GM12878 (cell line): ENCODE data around the gene POFUT2. TPM values are rescaled to one million over a fixed set of nuclear protein-coding genes. Genes with fewer than 3 reads are reported as not detected.

Experiments
- ATAC-seq: fragments of 200-7000 bp; cut with Tn5 transposase; 3 replicates; pipeline ENCODE4 v1.9.1; 2020; ENCODE audit warnings: mild to moderate bottlenecking, moderate library complexity
- BruUV-seq: library from RNA; stranded (reverse); fragments of 400-500 nt; replicated peaks from 2 replicates; lab custom pipeline; 2021; lab: Mats Ljungman, UMichigan
- CTCF ChIA-PET: fragments of 300-600 bp; sonication (Branson Sonifier 250); formaldehyde crosslinking; extraction: SDS; loops from one replicate; lab custom pipeline; 2021; ENCODE audit warnings: inconsistent platforms; lab: Yijun Ruan, JAX
- POLR2A ChIA-PET: fragments of 350-600 bp; formaldehyde crosslinking; extraction: SDS; loops from one replicate; lab custom pipeline; 2021; ENCODE audit warnings: inconsistent platforms; lab: Charles Lee
- RAD21 ChIA-PET: fragments of 300-600 bp; sonication (Branson Sonifier 250); formaldehyde crosslinking; loops from one replicate; lab custom pipeline; 2023; ENCODE audit warnings: antibody characterized with exemption; ENCODE audit not compliant: unreplicated experiment; lab: Charles Lee
- SMC1A ChIA-PET: fragments of 300-600 bp; sonication (Branson Sonifier 250); formaldehyde crosslinking; loops from one replicate; lab custom pipeline; 2023; ENCODE audit not compliant: unreplicated experiment, uncharacterized antibody; lab: Charles Lee
- DNase-seq: peaks from one replicate; pipeline ENCODE4 v3.0.0-alpha.2; 2011; ENCODE audit warnings: low read depth, low spot score
- FAIRE-seq: peaks from 3 replicates; lab custom pipeline; 2011; peaks lifted over from hg19 to GRCh38; lab: Jason Lieb, UNC
- H2AFZ ChIP-seq: 2 replicates; pipeline ENCODE4 v1.6.0; 2011; ENCODE audit warnings: low read depth, low read length, control low read depth; ENCODE audit not compliant: control insufficient read depth
- H3K27ac ChIP-seq: 2 replicates; pipeline ENCODE4 v1.5.1; 2011; ENCODE audit warnings: control low read depth; ENCODE audit not compliant: control insufficient read depth, insufficient read depth
- H3K27me3 ChIP-seq, 2 experiments: replicated peaks in 1 of 2; 2 replicates each; pipeline versions ENCODE4 v1.6.0 to v1.6.1; 2011; ENCODE audit warnings: low read length in 1 of 2; ENCODE audit not compliant: control insufficient read depth in 2 of 2, insufficient read depth in 2 of 2
- H3K36me3 ChIP-seq, 2 experiments: 2 replicates each; pipeline ENCODE4 v1.5.1; 2011; ENCODE audit warnings: low read length in 1 of 2; ENCODE audit not compliant: control insufficient read depth in 2 of 2, insufficient read depth in 2 of 2
- H3K4me1 ChIP-seq: 2 replicates; pipeline ENCODE4 v1.6.1; 2011; ENCODE audit warnings: mild to moderate bottlenecking, low read length, moderate library complexity, mixed read lengths; ENCODE audit not compliant: control insufficient read depth, insufficient read depth
- H3K4me2 ChIP-seq: 2 replicates; pipeline ENCODE4 v1.6.0; 2011; ENCODE audit warnings: control low read depth; ENCODE audit not compliant: control insufficient read depth, insufficient read depth
- H3K4me3 ChIP-seq: fragments of 200-600 bp; sonication (generic); 2 replicates; pipeline ENCODE4 v1.5.1; 2016
- H3K79me2 ChIP-seq: 2 replicates; pipeline ENCODE4 v1.6.0; 2011; ENCODE audit warnings: low read length; ENCODE audit not compliant: control insufficient read depth, insufficient read depth
- H3K9ac ChIP-seq: 2 replicates; pipeline ENCODE4 v1.8.0; 2011; ENCODE audit warnings: low read length, control low read depth, mixed read lengths; ENCODE audit not compliant: control insufficient read depth, insufficient read depth
- H3K9me3 ChIP-seq: replicated peaks from 3 replicates; pipeline ENCODE4 v1.5.1; 2011; ENCODE audit warnings: mild to moderate bottlenecking, low read length; ENCODE audit not compliant: control insufficient read depth, insufficient read depth
- H4K20me1 ChIP-seq: 2 replicates; pipeline ENCODE4 v1.6.0; 2011; ENCODE audit not compliant: control insufficient read depth, insufficient read depth
- LARP7 ChIP-seq: fragments of 450-650 bp; IDR thresholded peaks from 2 replicates; pipeline ENCODE4 v1.6.1; 2017; ENCODE audit warnings: mild to moderate bottlenecking
- MYB ChIP-seq: fragments of 150-350 bp; IDR thresholded peaks from 2 replicates; pipeline ENCODE4 v1.6.1; 2014; ENCODE audit warnings: mild to moderate bottlenecking, low read depth, low read length, borderline replicate concordance
- YY1 ChIP-seq: IDR thresholded peaks from 2 replicates; pipeline ENCODE4 v1.6.1; 2011; ENCODE audit warnings: low read depth, mild to moderate bottlenecking, low read length
- whole genome bisulfite sequencing: methylation state at CpG from one replicate; pipeline ENCODE4 v1.1.6; 2016; ENCODE audit warnings: low lambda C conversion rate; ENCODE audit not compliant: insufficient replicate concordance, insufficient coverage; ENCODE audit errors: missing lambda C conversion rate; 5-methylcytosine and 5-hydroxymethylcytosine counted together
- in situ Hi-C: fragments of 300-500 bp; cut with MboI; formaldehyde crosslinking; loops from 9 replicates; pipeline ENCODE4 v1.14.3; 2018; ENCODE audit warnings: mixed read lengths
- intact Hi-C: fragments of 100-400 bp; cut with micrococcal nuclease; formaldehyde crosslinking; loops from one replicate; pipeline ENCODE4 v1.14.2; 2022; ENCODE audit not compliant: unreplicated experiment
- polyA plus RNA-seq, 11 experiments: library from polyadenylated mRNA; depleted of rRNA in 4 of 11; unstranded in 6 of 11; stranded (reverse) in 5 of 11; fragments of >200 nt; fragmentation: Nextera tagmentation in 4 of 11; fragmentation: Illumina TruSeq in 1 of 11; extraction: Ambion mirVana in 4 of 11; extraction: Trizol in 1 of 11; gene quantifications; 1 replicate in 1 of 11; 2 replicates in 10 of 11; pipeline versions ENCODE4 v1.2.1 to v1.2.3, GENCODE V29; 2011 to 2016; ENCODE audit warnings: inconsistent platforms in 2 of 11, missing spikeins in 2 of 11, low read depth in 1 of 11
- total RNA-seq, 4 experiments: library from RNA; depleted of rRNA in 3 of 4; stranded (reverse); fragments of >200 nt in 3 of 4; fragmentation: Illumina TruSeq in 1 of 4; extraction: Trizol in 1 of 4; gene quantifications; 2 replicates each; pipeline versions ENCODE4 v1.2.1 to v1.2.3, GENCODE V29; 2013 to 2021
- TF ChIP-seq, protein P1 (sequence below): fragments of 450-650 bp; IDR thresholded peaks from 2 replicates; pipeline ENCODE4 v1.6.1; 2018; ENCODE audit warnings: borderline replicate concordance, mild to moderate bottlenecking; ENCODE audit not compliant: partially characterized antibody

POFUT2 gene
- total and polyA plus RNA-seq, 10 of the 15 experiments (the other 5 are each of a cell fraction or from before 2014, with no cell fraction given) = 1.2 to 15.1 (median 6.8) TPM

DNA sequence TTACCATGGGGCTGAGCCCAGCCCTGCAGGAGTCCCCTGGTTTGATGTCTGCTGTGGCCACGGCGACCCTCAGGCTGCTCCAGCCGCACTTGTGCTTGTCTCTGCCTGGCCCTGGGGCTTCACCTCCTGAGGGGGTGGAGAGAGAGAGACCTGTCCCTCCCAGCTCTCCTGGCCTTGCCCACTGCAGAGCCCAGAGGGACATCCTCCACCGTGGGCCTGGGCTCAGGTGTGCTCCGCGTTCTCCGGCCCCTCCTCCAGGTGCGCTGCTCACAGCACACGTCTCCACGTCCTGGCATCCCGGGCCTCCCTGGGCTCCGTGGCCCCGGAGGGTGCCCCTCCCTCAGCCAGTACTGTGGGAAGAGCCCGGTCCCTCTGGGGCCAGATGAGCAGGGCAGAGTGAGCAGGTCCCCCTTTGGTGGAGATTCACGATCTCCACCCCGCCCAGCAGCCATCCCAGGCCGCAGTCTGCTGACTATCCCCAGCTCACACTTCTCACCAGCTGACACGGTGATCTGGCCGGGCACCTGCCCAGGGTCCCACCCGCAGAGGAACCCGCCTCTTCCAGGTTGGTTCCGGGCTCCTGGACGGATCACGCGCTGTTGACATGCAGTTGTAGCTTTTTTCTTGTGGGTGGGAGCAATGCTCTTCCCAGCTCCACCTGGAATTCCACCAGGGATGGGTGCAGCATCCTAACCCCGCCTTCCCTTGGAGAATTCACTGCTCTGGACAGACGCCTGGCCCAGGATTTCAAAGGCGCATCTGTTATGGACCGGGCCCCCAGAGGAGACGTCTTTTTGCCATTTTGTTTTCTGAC is 41.8 kb upstream of the POFUT2 start (continued):
- TF ChIP-seq, protein P1, sequence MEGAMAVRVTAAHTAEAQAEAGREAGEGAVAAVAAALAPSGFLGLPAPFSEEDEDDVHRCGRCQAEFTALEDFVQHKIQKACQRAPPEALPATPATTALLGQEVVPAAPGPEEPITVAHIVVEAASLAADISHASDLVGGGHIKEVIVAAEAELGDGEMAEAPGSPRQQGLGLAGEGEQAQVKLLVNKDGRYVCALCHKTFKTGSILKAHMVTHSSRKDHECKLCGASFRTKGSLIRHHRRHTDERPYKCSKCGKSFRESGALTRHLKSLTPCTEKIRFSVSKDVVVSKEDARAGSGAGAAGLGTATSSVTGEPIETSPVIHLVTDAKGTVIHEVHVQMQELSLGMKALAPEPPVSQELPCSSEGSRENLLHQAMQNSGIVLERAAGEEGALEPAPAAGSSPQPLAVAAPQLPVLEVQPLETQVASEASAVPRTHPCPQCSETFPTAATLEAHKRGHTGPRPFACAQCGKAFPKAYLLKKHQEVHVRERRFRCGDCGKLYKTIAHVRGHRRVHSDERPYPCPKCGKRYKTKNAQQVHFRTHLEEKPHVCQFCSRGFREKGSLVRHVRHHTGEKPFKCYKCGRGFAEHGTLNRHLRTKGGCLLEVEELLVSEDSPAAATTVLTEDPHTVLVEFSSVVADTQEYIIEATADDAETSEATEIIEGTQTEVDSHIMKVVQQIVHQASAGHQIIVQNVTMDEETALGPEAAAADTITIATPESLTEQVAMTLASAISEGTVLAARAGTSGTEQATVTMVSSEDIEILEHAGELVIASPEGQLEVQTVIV = no peak
- TF ChIP-seq, all 136 proteins: peak for 0

DNA sequence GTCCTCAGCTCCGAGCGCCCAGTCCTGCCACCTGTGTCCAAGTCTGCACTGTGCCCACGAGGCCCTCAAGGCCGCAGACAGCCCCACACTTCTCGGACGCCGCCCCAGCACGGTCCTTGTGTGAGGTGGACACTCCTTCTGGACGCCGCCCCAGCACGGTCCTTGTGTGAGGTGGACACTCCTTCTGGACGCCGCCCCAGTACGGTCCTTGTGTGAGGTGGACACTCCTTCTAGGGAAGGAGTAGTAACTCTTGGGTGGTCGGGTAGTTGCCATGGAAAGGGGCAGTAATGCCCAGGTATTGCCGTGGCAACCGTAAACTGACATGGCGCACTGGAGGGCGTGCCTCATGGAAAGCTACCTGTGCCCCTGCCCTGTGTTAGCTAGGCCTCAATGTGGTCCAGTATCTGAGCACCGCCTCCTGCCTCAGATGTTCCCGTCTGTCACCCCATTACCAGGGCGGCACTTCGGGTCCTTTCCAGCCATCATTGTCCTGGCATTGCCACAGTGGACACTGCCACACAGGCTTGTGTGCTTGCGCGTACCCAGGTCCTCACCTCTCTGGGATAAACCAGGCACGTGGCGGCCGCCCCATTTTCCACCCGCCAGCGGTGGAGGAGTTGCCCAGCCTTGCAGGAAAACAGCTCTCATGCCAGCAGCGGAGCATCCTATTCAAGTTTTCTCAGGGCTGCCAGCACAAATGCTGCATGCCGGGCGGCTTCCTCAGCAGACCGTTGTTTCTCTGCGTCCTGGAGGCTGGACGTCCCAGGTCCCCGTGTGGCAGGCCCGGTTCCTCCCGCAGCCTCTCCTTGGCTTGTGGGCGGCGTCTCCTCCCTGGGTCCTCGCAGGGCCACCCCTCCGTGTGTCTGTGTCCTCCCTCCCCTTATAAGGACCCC is 40.8 kb upstream of the POFUT2 start:
- intact Hi-C loops = no loop called here
- no TSS peak for BruUV-seq
- Histone ChIP-seq H3K36me3 (no peaks in the 10 kb centered on the region), H4K20me1 (no peaks in the 10 kb centered on the region), H3K27me3 (no peaks in the 10 kb centered on the region; a peak in 1 of 4 replicates), H3K4me1 (peaks cover 21% of the 10 kb centered on the region)
- no peak for TF ChIP-seq LARP7
- TF ChIP-seq YY1 = no peak
- no peak for TF ChIP-seq MYB
- TF ChIP-seq, all 136 proteins: peak for 0
- WGBS = 77% methylated on average over 40 of the region's 43 CpGs
- POLR2A ChIA-PET = no interaction called here
- Histone ChIP-seq H3K27ac (no peak overlapping the region), H3K4me3 (no peak overlapping the region), H3K4me2 (no peak overlapping the region), H2AFZ (no peak overlapping the region), H3K9ac (no peak overlapping the region), H3K9me3 (no peaks in the 10 kb centered on the region), H3K79me2 (no peaks in the 10 kb centered on the region)
- RAD21 ChIA-PET = no interaction called here
- ATAC-seq (no peak), FAIRE-seq (no peak), DNase-seq (no peak)
- in situ Hi-C loops = no loop called here
- SMC1A ChIA-PET = no interaction called here
- CTCF ChIA-PET = no interaction called here
